Adrenal gland (tissue), 12 donors: Measurements from ENCODE around the gene MIER2. TPM values are rescaled to one million over a fixed set of nuclear protein-coding genes. Genes with fewer than 3 reads are reported as not detected.

ENCODE experiments used
- DNase-seq, 7 donors: peaks; one replicate each; pipeline ENCODE4 v3.0.0-alpha.2; 2019 to 2020
- H3K27ac ChIP-seq, 5 donors: fragments of 200-600 bp; sonication (generic) in 4 of 5; 1 replicate in 3 of 5; 2 replicates in 2 of 5; pipeline versions ENCODE4 v1.5.1 to v1.8.0; 2016 to 2020; ENCODE audit warnings: mild to moderate bottlenecking in 1 of 5
- H3K27me3 ChIP-seq: fragments of 200-600 bp; 2 replicates; pipeline ENCODE4 v1.8.0; 2021
- H3K36me3 ChIP-seq, 2 donors: fragments of 200-600 bp; replicated peaks in 1 of 2; 1 replicate in 1 of 2; 2 replicates in 1 of 2; pipeline versions ENCODE4 v1.5.1 to v1.8.0; 2018 to 2022
- H3K4me1 ChIP-seq, 2 donors: fragments of 200-600 bp; replicated peaks in 1 of 2; 1 replicate in 1 of 2; 2 replicates in 1 of 2; pipeline versions ENCODE4 v1.5.1 to v1.8.0; 2018 to 2021
- H3K4me3 ChIP-seq, 4 donors: fragments of 200-600 bp; sonication (generic) in 3 of 4; one replicate each; pipeline ENCODE4 v1.5.1; 2016 to 2018
- H3K9me3 ChIP-seq, 3 donors: fragments of 200-600 bp; sonication (generic) in 1 of 3; replicated peaks in 1 of 3; 1 replicate in 2 of 3; 2 replicates in 1 of 3; pipeline versions ENCODE4 v1.5.1 to v1.8.0; 2016 to 2021
- CTCF ChIP-seq, 6 experiments: fragments of 450-650 bp in 4 of 6; fragments of 200-600 bp in 2 of 6; sonication (generic) in 1 of 6; IDR thresholded peaks; 1 replicate in 5 of 6; 2 replicates in 1 of 6; pipeline versions ENCODE4 v1.5.1 to v1.8.0; 2016 to 2021; ENCODE audit warnings: antibody characterized with exemption in 6 of 6, mild to moderate bottlenecking in 2 of 6, moderate library complexity in 1 of 6
- POLR2A ChIP-seq, 2 donors: fragments of 450-650 bp; IDR thresholded peaks; one replicate each; pipeline ENCODE4 v1.6.1; 2017; ENCODE audit warnings: antibody characterized with exemption in 2 of 2, mild to moderate bottlenecking in 2 of 2, moderate library complexity in 1 of 2
- WGBS, 4 donors: extraction: QIAGEN DNeasy Blood & Tissue Kit in 2 of 4; methylation state at CpG; one replicate each; pipeline versions ENCODE4 v1.1.5 to v1.1.7; 2013 to 2017; 5-methylcytosine and 5-hydroxymethylcytosine counted together
- intact Hi-C, 2 donors: fragments of 100-400 bp; cut with DNase I; formaldehyde crosslinking; loops; one replicate each; pipeline versions ENCODE4 v1.14.1 to v1.15.0; 2022 to 2023
- polyA plus RNA-seq, 3 donors: library from polyadenylated mRNA; stranded (reverse); fragments of 200-250 nt in 2 of 3; fragments of 350-450 nt in 1 of 3; fragmentation: Illumina TruSeq in 1 of 3; extraction: RNeasy Lipid Tissue Mini Kit (QIAGEN cat#74804) in 1 of 3; gene quantifications; one replicate each; pipeline ENCODE4 v1.2.3, GENCODE V29; 2013 to 2014
- total RNA-seq, 9 donors: library from RNA; depleted of rRNA in 4 of 9; stranded (reverse); fragments of >200 nt in 4 of 9; fragments of 120-200 nt in 1 of 9; fragmentation: NEBNext Ultra II Directional in 1 of 9; extraction: Animal tissue kit (Norgen Biotek cat#: 25700) in 1 of 9; gene quantifications; one replicate each; pipeline versions ENCODE4 v1.1.0 to v1.2.4, GENCODE V29; 2013 to 2023
- donor health status: healthy with polysubstance abuse.
- donor health status: Bipolar disorder and iron deficiency.
- donor health status: DM: yes; HTN: yes; CAD: no.
- donor health status: DM: no; HTN: no; CAD: no.
- donor health status: DM: no; HTN: no; CAD: no.
- donor health status: DM: yes; HTN: yes; CAD: no.

MIER2 gene
- total and polyA plus RNA-seq, 12 donors: 10.8 to 33.9 (median 18.2) TPM

GRCh38 chr19:375395-376110, 31.0 kb upstream of the MIER2 start:
- H3K9me3 ChIP-seq: no peaks in the 10 kb centered on the region
- no peak for TF ChIP-seq POLR2A (IDR thresholded peaks at IDR 0.05)
- no peak for TF ChIP-seq CTCF (IDR thresholded peaks at IDR 0.05)
- 76 to 83% (median 77%) methylated on average over 12 to 43 of the region's 43 CpGs for WGBS, 4 donors
- peak in 1 of 7 donors; percentile 12 for DNase-seq
- H3K4me3 ChIP-seq: no peak overlapping the region
- no peaks in the 10 kb centered on the region for H3K36me3 ChIP-seq
- intact Hi-C loops: no loop called here
- no peak overlapping the region for H3K27ac ChIP-seq
- H3K4me1 ChIP-seq: no peaks in the 10 kb centered on the region
- peaks cover 4% of the 10 kb centered on the region for H3K27me3 ChIP-seq

GRCh38 chr19:374886-375235, 30.3 kb upstream of the MIER2 start:
- WGBS, 4 donors: 62 to 73% (median 69%) methylated on average over 10 to 17 of the region's 17 CpGs

GRCh38 chr19:374183-374885, 29.7 kb upstream of the MIER2 start:
- H3K9me3 ChIP-seq: no peaks in the 10 kb centered on the region
- no peaks in the 10 kb centered on the region for H3K36me3 ChIP-seq
- no peaks in the 10 kb centered on the region for H3K4me1 ChIP-seq
- peak in 1 of 7 donors; percentile 11 for DNase-seq
- H3K4me3 ChIP-seq: no peak overlapping the region
- peaks cover 4% of the 10 kb centered on the region for H3K27me3 ChIP-seq
- no peak overlapping the region for H3K27ac ChIP-seq
- intact Hi-C loops: no loop called here
- TF ChIP-seq CTCF (IDR thresholded peaks at IDR 0.05) (no peak), POLR2A (IDR thresholded peaks at IDR 0.05) (no peak)
- whole genome bisulfite sequencing, 4 donors: 64 to 74% (median 68%) methylated on average over 14 to 23 of the region's 23 CpGs

More at GRCh38 chr19:374886-375235, 30.3 kb upstream of the MIER2 start:
- Histone ChIP-seq H3K27me3 (peaks cover 4% of the 10 kb centered on the region), H3K4me3 (no peak overlapping the region), H3K9me3 (no peaks in the 10 kb centered on the region), H3K36me3 (no peaks in the 10 kb centered on the region), H3K4me1 (no peaks in the 10 kb centered on the region), H3K27ac (no peak overlapping the region)
- TF ChIP-seq POLR2A (IDR thresholded peaks at IDR 0.05) (no peak), CTCF (IDR thresholded peaks at IDR 0.05) (no peak)
- DNase-seq: peak in 1 of 7 donors; percentile 5
- intact Hi-C loops: no loop called here

- Histone ChIP-seq H3K27me3 (peaks cover 4% of the 10 kb centered on the region), H3K27ac (no peak overlapping the region), H3K4me1 (no peaks in the 10 kb centered on the region), H3K4me3 (no peak overlapping the region), H3K9me3 (no peaks in the 10 kb centered on the region), H3K36me3 (no peaks in the 10 kb centered on the region)
- intact Hi-C loops: no loop called here
- TF ChIP-seq CTCF (IDR thresholded peaks at IDR 0.05) (no peak), POLR2A (IDR thresholded peaks at IDR 0.05) (no peak)
- DNase-seq: peak in 1 of 7 donors; percentile 12
- WGBS, 4 donors: 80 to 88% (median 82%) methylated on average over 23 to 24 of the region's 24 CpGs
Measured at GRCh38 chr19:373391-374182, 29.0 kb upstream of the MIER2 start.
